ENCODE results near the gene CAPN13.

GRCh38 chr2:30744823-30745222 lies 62.4 kb downstream of the CAPN13 start:
- no peak for TF ChIP-seq BCL3 (IDR thresholded peaks at IDR 0.05; ENCODE audit: borderline replicate concordance, insufficient read depth, low read depth, low read length, poor library complexity, severe bottlenecking)
- TF ChIP-seq YY1 (IDR thresholded peaks at IDR 0.05; ENCODE audit: low read depth, low read length) = no peak
- TF ChIP-seq PBX3 (IDR thresholded peaks at IDR 0.05; ENCODE audit: insufficient replicate concordance, low read depth, low read length) = no peak
- TF ChIP-seq CHD2 (IDR thresholded peaks at IDR 0.05; ENCODE audit: borderline replicate concordance, low read depth, low read length) = no peak
- TF ChIP-seq POLR2A (IDR thresholded peaks at IDR 0.05; ENCODE audit: low read depth, low read length) = no peak
- TF ChIP-seq RAD21 (IDR thresholded peaks at IDR 0.05; ENCODE audit: insufficient read depth, low read depth, low read length) = no peak
- TF ChIP-seq CTCF (IDR thresholded peaks at IDR 0.05 in 2 of 3, conservative IDR thresholded peaks at IDR 0.05 in 1 of 3; ENCODE audit: control insufficient read depth in 2 of 3, extremely low read depth in 1 of 3, insufficient read depth in 1 of 3, low read depth in 3 of 3, low read length in 3 of 3) = no peak
- TF ChIP-seq JUND (IDR thresholded peaks at IDR 0.05; ENCODE audit: low read depth, low read length) = no peak
- TF ChIP-seq ZNF274 (IDR thresholded peaks at IDR 0.05; ENCODE audit: insufficient read depth, insufficient read length) = no peak
- TF ChIP-seq NR2C2 (IDR thresholded peaks at IDR 0.05; ENCODE audit: borderline replicate concordance, control insufficient read depth, insufficient read length, low read depth) = no peak
- no peak for TF ChIP-seq POLR2AphosphoS5 (IDR thresholded peaks at IDR 0.05; ENCODE audit: low read length)
- no peak for TF ChIP-seq TARDBP (IDR thresholded peaks at IDR 0.05; ENCODE audit: borderline replicate concordance)

All from GM12878 (cell line).